ENCODE results near the gene PIN4. TPM values are rescaled to one million over a fixed set of nuclear protein-coding genes. Genes with fewer than 3 reads are reported as not detected.
"Not testable (repeated sequence)": the region's sequence is repeated elsewhere in the genome, so short reads cannot be mapped to it uniquely, and the experiment has no call there.

PIN4 gene
- total RNA-seq, 1 donor from 2014 or later = 7.3 TPM

DNA sequence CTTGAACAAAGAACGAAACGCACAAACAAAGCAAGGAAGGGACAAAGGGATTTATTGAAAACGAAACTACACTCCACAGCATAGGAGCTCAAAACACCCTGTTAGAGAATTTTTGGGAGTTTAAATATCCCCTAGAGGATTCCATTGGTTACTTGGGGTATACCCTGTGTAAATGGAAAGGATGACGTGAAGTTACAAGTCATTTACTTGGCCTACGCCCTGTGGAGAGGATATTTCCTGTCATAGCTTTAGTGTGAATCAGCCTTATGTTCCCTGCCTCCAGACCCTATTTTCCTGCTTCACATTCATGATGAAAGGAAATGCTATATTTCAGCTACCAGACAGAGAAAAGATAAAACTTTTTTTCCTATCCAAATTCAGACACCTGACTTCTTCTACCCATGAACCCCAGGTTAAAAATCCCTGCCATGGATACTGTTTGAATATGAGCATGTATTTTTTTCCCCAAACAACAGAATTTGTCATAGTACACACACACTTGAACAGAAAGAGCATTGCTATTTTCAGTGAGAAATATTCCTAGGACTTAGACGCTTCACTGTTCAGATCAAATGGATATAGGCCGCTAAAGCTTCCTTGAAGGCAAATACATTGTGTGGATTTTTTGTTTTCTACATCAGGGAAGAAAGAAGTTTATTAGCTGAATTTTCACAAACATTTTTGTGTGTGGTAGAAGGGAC, 20.4 kb downstream of the PIN4 start:
- ATAC-seq (no peak), DNase-seq (ENCODE audit: low spot score) (no peak)

DNA sequence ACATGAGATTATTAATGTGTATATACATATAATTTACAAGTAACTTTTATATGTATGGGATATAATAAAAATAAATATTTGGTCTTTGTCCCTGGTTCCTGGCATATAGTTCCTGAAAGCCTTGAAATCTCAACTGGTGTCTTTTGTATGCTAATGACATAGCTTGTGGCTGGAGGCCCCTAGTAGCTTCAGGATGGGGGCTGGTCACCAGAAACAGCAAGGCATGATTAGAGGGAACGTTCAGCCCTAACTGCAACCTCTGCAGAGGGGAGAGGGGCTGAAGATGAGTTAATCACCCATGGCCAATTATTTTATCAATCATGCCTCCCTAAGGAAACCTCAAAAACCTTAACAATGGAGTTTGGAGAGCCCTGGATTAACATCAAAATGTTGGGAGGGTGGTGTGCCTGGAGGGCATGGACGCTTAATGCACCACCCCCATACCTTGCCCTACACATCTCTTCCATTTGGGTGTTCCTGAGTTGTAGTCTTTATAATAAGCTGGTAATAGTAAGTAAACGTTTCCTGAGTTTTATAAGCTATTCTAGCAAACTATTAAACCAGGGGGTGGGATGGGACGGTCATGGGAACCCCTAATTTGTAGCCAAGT, 21.3 kb downstream of the PIN4 start:
- DNase-seq (ENCODE audit: low spot score) = no peak

DNA sequence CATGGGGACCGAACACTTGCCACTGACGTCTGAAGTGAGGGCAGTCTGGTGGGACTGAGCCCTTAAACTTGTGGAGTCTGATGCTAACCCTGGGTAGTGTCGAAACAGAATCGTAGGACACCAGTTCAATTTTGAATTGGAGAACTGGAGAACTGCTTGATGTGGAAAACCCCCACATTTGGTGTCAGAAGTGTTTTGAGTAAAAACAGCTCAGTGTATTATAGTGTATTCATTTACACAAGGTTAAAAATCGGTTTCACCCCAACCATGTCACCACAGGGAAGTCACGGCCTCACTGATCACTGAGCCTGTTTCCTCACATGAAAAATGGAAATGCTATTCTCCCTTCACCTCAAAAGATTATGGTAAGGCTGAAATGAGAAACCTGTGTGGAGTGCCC, 21.9 kb downstream of the PIN4 start:
- no peak for ATAC-seq
- DNase-seq (ENCODE audit: low spot score) = no peak

More for the DNA sequence above, 21.3 kb downstream of the PIN4 start:
- ATAC-seq = no peak

DNA sequence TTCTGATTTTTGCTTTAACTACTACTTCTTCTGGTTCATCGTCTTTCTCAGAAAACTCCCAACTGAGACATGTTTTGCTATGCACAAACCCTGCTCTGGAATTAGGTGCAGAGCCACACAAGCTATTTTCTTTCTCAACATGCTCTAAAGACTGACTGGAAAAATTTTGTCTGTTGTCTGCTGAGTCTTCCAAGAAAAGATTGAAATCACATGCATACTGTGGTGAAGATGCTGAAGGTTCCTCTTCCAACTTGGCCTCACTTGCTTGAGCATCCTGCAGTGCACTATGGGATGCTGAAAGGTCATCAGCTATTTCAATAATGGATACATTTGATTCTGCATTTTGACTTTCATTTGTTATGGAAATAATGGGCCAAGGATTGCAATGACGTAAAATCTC, 24.1 kb downstream of the PIN4 start:
- no peak for DNase-seq (ENCODE audit: low spot score)

DNA sequence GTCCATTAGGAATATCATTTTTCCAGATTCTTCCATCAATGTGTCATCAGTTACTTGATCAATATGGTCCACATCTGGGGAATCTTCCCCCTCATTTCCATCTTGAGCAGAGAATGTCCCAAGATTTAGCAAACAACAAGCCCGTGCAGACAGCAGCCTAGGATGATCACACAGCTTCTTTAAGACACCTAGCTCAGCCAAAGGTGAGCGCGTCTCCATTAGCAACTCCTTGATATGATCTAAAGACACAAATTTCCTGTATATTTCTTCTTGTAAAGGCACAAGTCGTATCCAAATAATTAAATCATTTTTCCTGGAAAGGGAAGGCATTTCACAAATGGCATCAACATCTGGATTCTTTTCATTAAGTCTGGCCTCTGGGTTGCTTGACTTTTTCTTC, 25.8 kb downstream of the PIN4 start:
- DNase-seq (ENCODE audit: low spot score) = no peak
- no peak for ATAC-seq

More for the DNA sequence above, 24.1 kb downstream of the PIN4 start:
- no peak for ATAC-seq

DNA sequence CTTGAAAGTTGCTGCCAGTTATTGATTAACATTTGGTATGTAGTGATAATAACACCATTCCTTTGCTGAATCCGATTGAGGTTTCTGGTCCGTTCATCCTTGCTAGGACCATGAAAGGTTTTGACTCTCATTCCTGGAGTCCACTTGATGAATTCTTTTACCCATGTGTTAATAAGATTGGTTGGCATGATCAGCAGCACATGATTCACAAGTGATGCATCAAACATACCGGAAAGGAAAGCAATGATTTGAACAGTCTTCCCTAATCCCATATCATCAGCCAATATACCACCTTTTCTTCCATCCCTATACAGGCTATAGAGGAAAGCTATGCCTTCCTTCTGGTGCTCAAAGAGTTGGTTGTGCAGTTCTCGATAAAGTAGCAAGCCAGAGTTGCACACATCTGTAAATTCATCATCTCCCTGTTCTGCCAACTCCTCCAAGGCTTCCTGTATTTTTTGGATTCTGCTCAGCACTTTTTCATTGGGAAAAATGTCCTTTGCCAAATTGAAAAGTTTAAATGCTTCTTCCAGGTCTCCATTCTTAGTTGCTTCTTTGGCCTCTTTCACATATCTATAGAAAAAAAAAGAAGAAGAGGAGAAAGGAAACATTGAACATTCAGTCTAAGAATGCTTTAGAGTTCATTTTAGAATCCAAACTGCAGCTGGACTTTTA, 26.7 kb downstream of the PIN4 start:
- DNase-seq (ENCODE audit: low spot score) (no peak), ATAC-seq (no peak)

DNA sequence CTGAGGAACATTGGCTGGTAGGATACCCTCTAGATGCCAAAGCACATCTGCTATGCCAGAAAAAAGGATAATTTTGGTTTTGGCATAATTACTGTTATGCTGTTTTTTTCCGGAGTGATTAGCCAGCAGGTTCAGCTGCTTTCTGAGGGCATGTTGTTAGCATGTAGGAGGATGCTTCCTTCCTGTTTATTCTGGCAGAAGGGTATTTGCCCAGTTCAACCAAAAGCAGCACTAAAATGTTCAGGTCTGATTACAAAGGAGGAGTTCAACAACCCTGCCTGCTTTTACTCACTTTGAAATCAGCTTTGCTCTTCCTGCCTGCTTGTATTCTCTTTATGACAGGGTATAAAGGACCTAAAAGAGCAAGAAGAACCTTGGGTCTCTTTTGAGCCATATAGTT, 35.4 kb downstream of the PIN4 start:
- peak; percentile 65 for ATAC-seq
- DNase-seq (ENCODE audit: low spot score) = no peak

DNA sequence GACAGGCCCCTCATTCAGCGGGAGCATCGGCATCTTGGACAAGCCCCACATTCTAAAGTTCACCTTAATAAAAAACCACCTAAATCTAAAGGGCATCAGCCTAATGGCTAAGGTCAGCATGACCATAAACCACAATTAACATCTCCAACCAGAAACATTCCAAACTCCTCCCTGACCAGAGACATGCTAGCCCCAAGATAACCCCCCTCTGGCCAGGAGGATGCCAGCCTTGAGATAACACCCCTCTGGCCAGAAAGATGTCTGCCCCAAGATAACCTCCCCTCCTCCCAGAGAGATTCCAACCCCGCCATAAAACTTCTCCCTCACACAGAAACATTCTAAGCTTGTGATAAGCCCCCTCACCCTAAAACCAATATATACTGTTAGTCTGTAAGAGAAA, 38.8 kb downstream of the PIN4 start:
- DNase-seq (ENCODE audit: low spot score); ATAC-seq: not testable (repeated sequence)

DNA sequence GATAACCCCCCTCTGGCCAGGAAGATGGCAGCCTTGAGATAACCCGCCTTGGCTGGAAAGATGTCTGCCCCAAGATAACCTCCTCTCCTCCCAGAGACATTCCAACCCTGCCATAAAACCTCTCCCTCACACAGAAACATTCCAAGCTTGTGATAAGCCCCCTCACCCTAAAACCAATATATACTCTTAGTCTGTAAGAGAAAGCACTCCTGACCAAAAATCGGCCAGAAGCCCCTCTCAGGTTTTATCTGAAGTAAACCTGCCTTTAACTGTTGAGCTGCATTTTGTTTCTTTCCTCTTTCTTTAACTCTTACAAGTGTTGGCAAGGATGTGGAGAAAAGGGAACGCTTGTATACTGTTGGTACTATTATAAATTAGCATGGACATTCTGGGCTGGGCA, 48.7 kb downstream of the PIN4 start:
- DNase-seq (ENCODE audit: low spot score) (no peak), ATAC-seq (no peak)

DNA sequence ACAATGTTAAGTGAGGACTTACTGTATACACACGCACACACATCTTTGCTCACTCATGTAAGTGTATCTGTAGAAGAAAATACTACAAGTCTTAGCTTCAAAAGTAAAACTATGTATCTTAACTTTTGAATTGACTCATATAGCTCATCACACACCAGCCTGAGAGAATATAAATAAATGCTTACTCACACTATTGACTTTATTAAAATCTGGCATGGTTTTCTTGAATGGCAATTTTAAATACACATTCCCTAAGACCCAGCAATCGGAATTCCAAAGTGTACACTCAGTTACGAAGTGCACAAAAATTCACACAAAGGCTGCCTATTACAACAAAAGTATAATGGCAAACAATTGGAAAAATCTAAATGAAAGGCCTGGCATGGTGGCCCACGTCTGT, 55.3 kb downstream of the PIN4 start:
- no peak for DNase-seq (ENCODE audit: low spot score)
- ATAC-seq = no peak

DNA sequence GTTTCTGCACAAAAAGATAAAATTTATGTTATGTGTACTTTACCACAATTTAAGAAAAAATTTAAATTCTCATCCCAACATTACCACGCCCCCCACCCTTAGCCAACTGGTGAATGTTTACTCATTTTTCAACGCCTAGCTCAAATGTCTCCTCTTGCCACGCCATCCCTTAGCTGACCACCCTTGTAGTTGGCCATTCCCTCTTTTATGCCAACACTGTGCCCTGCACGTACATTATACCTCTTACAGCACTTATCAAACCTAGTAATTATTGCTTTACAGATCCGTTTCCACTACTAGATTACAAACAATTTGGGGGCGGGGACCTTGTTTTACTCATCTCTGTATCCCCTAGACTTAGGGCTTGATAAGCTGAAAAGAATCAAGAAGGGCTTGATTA, 56.6 kb downstream of the PIN4 start:
- no peak for ATAC-seq
- DNase-seq (ENCODE audit: low spot score) = no peak

DNA sequence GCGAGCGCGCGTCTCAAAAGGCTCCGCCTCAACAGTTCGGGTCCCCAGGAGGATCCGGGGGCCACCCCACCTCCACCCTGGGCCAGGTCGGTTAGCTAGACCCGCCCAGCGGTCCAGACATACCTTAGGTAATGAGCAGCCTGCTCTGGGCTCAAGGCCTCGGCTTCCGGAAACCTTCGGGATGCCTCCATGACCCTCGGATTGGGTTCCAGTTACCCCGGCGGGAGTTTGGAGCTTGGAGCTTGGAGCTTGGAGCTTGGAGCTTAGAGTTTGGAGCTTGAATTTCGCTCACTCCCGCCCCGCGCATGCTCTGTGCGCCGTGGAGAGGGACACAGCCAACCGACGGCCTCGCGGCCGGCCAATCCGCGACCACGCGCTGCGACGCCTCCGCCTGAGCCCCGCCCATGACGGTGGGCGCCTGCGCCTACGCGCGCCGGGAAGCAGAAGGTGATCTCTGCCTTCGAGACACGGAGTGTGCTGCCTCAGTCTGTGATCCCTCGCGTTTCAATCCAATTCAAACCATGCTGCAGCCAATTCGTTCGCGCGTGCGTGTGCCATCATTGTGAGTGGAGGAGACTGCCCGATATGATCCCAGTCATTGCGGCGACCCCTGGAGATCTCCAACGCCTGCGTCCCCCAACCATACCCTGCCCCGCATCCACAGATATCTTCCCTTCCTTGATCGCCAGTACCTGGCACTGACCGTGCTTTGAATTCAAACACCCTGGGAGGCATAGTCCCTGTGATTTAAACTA, 57.3 kb downstream of the PIN4 start, which contains the start of gene ERCC6L:
TSS of gene ERCC6L (minus strand) at position 307 of the 755 bp plus-strand sequence. CDS start at position 191, 116 bp downstream.
- DNase-seq (ENCODE audit: low spot score) (peak; percentile 86), ATAC-seq (peak; percentile 100)

DNA sequence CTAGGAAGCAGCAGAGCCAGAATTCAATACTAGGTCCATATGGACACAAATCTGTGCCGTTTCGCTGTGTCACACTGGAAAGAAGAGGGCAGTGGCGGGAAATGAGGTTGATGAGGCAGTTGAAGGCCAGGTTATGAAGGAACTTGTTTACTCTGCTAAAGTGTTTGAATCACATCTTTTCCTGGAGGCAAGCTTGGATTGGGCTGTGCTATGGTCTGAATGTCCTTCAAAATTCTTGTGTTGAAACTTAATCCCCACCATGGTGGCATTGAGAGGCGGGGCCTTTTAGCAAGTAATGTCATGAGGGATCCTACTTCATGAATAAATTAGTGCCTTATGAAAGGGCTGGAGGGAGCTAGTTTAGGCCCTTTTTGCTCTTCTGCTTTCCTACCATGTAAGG, 59.4 kb downstream of the PIN4 start:
- DNase-seq (ENCODE audit: low spot score) = no peak
- ATAC-seq = no peak

DNA sequence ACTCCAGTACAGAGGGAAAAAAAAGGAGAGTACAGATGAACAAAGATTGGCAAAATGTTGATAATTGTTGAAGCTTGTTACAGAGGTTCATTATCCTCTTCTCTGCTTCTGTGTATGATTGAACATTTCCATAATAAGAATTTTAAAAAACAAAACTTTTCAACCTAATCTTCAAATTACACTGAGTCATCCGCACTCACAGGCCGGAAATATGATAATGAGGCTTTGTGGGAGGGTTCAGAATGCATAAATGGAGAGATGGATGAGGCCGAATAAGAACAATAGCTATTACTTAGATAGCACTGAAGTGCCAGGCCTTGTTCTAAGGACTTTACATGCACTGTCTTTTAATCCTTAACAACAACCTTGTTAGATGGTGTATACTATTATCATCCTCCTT, 61.9 kb downstream of the PIN4 start:
- no peak for DNase-seq (ENCODE audit: low spot score)

DNA sequence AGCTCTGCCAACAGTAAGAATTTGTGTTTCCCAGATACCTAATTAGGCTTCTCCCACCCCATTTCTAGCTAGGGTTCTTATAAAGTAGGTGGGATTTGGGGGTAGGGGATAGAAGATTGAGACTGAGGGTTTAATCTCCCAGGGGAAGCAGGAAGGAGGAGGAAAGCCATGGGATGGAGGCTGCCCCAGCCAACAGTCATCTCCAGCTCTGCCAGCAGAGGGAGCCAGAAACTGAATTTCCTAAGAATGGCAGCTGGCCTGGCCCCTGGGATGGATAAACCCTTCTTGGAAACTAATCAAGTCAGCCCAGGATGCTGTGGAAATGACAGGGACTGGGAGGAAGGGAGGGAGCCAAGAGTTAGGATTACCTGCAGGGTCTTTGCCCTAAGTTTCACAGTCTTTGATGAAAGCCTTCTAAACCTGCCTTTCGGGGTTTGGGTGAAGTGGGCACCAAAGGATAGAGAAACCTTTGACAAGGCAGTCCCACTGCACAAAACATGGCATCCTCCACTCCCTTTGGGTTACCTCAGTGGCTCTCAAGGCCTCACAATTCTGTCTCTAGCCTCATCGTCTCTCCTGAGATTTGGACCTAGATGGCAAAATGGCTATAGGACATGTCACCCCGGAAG, 64.0 kb downstream of the PIN4 start:
- ATAC-seq = peak; percentile 91
- DNase-seq (ENCODE audit: low spot score) = peak; percentile 48

More for the DNA sequence above, 61.9 kb downstream of the PIN4 start:
- ATAC-seq = no peak

DNA sequence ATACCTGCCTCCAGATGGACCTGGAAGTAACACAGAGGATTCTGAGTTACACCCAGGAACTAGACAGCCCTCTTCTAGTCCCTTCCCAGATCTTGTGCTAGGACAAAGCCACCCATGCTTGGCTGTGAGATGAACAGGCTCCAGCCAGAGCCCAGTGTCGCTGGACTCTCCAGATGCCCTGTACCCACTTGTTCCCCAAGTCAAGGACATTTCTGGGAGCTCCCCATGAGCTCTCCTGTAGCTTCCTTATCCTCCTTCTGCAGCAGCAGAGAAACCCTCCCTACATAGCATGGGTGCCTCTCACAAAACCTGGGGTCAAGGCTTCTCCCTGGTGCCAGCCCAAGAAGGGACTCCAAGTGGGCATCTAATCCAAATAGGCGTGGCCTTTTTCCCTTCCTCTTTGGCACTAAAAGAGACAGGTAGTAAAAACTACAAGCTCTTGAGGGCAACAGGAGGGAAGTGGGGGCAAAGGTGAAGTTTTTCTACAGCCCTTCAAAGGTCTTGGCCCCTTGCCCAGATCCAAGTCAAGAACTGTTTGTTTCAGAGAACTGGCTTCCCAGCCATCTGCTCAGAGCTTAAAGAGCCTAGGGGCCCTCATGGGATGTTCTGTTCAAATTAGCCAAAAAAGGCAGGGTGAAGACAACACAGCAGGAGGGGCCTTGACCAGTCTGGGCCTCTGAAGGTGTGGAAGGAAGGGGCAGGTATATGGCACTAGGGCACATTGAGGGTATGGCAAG, 65.8 kb downstream of the PIN4 start:
- DNase-seq (ENCODE audit: low spot score) (no peak), ATAC-seq (peak; percentile 22)
